ENCODE results near the gene STAG1.
A peak's percentile ranks its signal among the peaks of the same experiment; 100 is the strongest.
"Not testable (repeated sequence)": the region's sequence is repeated elsewhere in the genome, so short reads cannot be mapped to it uniquely, and the experiment has no call there.

STAG1 gene

GRCh38 chr3:136752422-136753325 is 496 bp upstream of the STAG1 start:
- H3K4me1 ChIP-seq (ENCODE audit: insufficient read depth, low read length): peaks cover 21% of the 10 kb centered on the region
- no peaks in the 10 kb centered on the region for H3K9me3 ChIP-seq (ENCODE audit: control insufficient read depth, insufficient read depth, low read length)
- no peaks in the 10 kb centered on the region for H3K36me3 ChIP-seq (ENCODE audit: insufficient read depth, low read length)
- peak overlapping the region; percentile 88 for H3K9ac ChIP-seq (ENCODE audit: low read depth, low read length)

- peaks cover 21% of the 10 kb centered on the region for H3K4me1 ChIP-seq (ENCODE audit: insufficient read depth, low read length)
- H3K9me3 ChIP-seq (ENCODE audit: control insufficient read depth, insufficient read depth, low read length): no peaks in the 10 kb centered on the region
- peak overlapping the region; percentile 88 for H3K9ac ChIP-seq (ENCODE audit: low read depth, low read length)
- no peaks in the 10 kb centered on the region for H3K36me3 ChIP-seq (ENCODE audit: insufficient read depth, low read length)
Measured at GRCh38 chr3:136751316-136752171, 634 bp downstream of the STAG1 start.

GRCh38 chr3:136750897-136751315 is 1.3 kb downstream of the STAG1 start:
- Histone ChIP-seq H3K36me3 (ENCODE audit: insufficient read depth, low read length) (no peaks in the 10 kb centered on the region), H3K4me1 (ENCODE audit: insufficient read depth, low read length) (peaks cover 21% of the 10 kb centered on the region), H3K9ac (ENCODE audit: low read depth, low read length) (peak overlapping the region; percentile 88), H3K9me3 (ENCODE audit: control insufficient read depth, insufficient read depth, low read length) (no peaks in the 10 kb centered on the region)

GRCh38 chr3:136750209-136750896 is 1.8 kb downstream of the STAG1 start:
- H3K4me1 ChIP-seq (ENCODE audit: insufficient read depth, low read length): peaks cover 21% of the 10 kb centered on the region
- peak overlapping the region; percentile 88 for H3K9ac ChIP-seq (ENCODE audit: low read depth, low read length)
- no peaks in the 10 kb centered on the region for H3K36me3 ChIP-seq (ENCODE audit: insufficient read depth, low read length)
- no peaks in the 10 kb centered on the region for H3K9me3 ChIP-seq (ENCODE audit: control insufficient read depth, insufficient read depth, low read length)

GRCh38 chr3:136749602-136750001 is 2.6 kb downstream of the STAG1 start:
- not testable (repeated sequence) for H3K36me3 ChIP-seq (ENCODE audit: insufficient read depth, low read length); H3K9ac ChIP-seq (ENCODE audit: low read depth, low read length); H3K9me3 ChIP-seq (ENCODE audit: control insufficient read depth, insufficient read depth, low read length)
- peaks cover 21% of the 10 kb centered on the region for H3K4me1 ChIP-seq (ENCODE audit: insufficient read depth, low read length)

- Histone ChIP-seq H3K9ac (ENCODE audit: low read depth, low read length) (no peak overlapping the region; the same call in 1 of the 2 replicates), H3K4me1 (ENCODE audit: insufficient read depth, low read length) (peaks cover 20% of the 10 kb centered on the region), H3K9me3 (ENCODE audit: control insufficient read depth, insufficient read depth, low read length) (no peaks in the 10 kb centered on the region), H3K36me3 (ENCODE audit: insufficient read depth, low read length) (no peaks in the 10 kb centered on the region)
Measured at GRCh38 chr3:136749091-136749490, 3.1 kb downstream of the STAG1 start.

- Histone ChIP-seq H3K4me1 (ENCODE audit: insufficient read depth, low read length) (peaks cover 16% of the 10 kb centered on the region), H3K36me3 (ENCODE audit: insufficient read depth, low read length) (no peaks in the 10 kb centered on the region), H3K9me3 (ENCODE audit: control insufficient read depth, insufficient read depth, low read length) (no peaks in the 10 kb centered on the region), H3K9ac (ENCODE audit: low read depth, low read length) (no peak overlapping the region)
Measured at GRCh38 chr3:136745916-136746315, 6.3 kb downstream of the STAG1 start.

GRCh38 chr3:136741063-136741462 is 11.1 kb downstream of the STAG1 start:
- H3K9ac ChIP-seq (ENCODE audit: low read depth, low read length): no peak overlapping the region
- H3K9me3 ChIP-seq (ENCODE audit: control insufficient read depth, insufficient read depth, low read length): no peaks in the 10 kb centered on the region
- H3K4me1 ChIP-seq (ENCODE audit: insufficient read depth, low read length): peaks cover 7% of the 10 kb centered on the region; the same call in 1 of the 2 replicates
- no peaks in the 10 kb centered on the region for H3K36me3 ChIP-seq (ENCODE audit: insufficient read depth, low read length)

- H3K4me1 ChIP-seq (ENCODE audit: insufficient read depth, low read length): peaks cover 7% of the 10 kb centered on the region; the same call in 1 of the 2 replicates
- H3K9me3 ChIP-seq (ENCODE audit: control insufficient read depth, insufficient read depth, low read length): no peaks in the 10 kb centered on the region
- H3K36me3 ChIP-seq (ENCODE audit: insufficient read depth, low read length): no peaks in the 10 kb centered on the region
- H3K9ac ChIP-seq (ENCODE audit: low read depth, low read length): no peak overlapping the region
Measured at GRCh38 chr3:136740351-136740958, 11.7 kb downstream of the STAG1 start.

GRCh38 chr3:136736950-136737349 is 15.2 kb downstream of the STAG1 start:
- H3K9ac ChIP-seq (ENCODE audit: low read depth, low read length); H3K36me3 ChIP-seq (ENCODE audit: insufficient read depth, low read length); H3K9me3 ChIP-seq (ENCODE audit: control insufficient read depth, insufficient read depth, low read length): not testable (repeated sequence)
- peaks cover 16% of the 10 kb centered on the region for H3K4me1 ChIP-seq (ENCODE audit: insufficient read depth, low read length)

GRCh38 chr3:136735103-136735502 is 17.1 kb downstream of the STAG1 start:
- peaks cover 27% of the 10 kb centered on the region for H3K4me1 ChIP-seq (ENCODE audit: insufficient read depth, low read length)
- H3K36me3 ChIP-seq (ENCODE audit: insufficient read depth, low read length): no peaks in the 10 kb centered on the region
- no peak overlapping the region for H3K9ac ChIP-seq (ENCODE audit: low read depth, low read length)
- no peaks in the 10 kb centered on the region for H3K9me3 ChIP-seq (ENCODE audit: control insufficient read depth, insufficient read depth, low read length)

- Histone ChIP-seq H3K36me3 (ENCODE audit: insufficient read depth, low read length) (no peaks in the 10 kb centered on the region), H3K9ac (ENCODE audit: low read depth, low read length) (no peak overlapping the region), H3K9me3 (ENCODE audit: control insufficient read depth, insufficient read depth, low read length) (no peaks in the 10 kb centered on the region), H3K4me1 (ENCODE audit: insufficient read depth, low read length) (peaks cover 27% of the 10 kb centered on the region)
Measured at GRCh38 chr3:136734382-136735070, 17.7 kb downstream of the STAG1 start.

- Histone ChIP-seq H3K4me1 (ENCODE audit: insufficient read depth, low read length) (peaks cover 37% of the 10 kb centered on the region), H3K9me3 (ENCODE audit: control insufficient read depth, insufficient read depth, low read length) (no peaks in the 10 kb centered on the region), H3K36me3 (ENCODE audit: insufficient read depth, low read length) (no peaks in the 10 kb centered on the region), H3K9ac (ENCODE audit: low read depth, low read length) (no peak overlapping the region)
Measured at GRCh38 chr3:136733317-136733833, 18.8 kb downstream of the STAG1 start.
